Measurements from ENCODE around the gene HBG1. TPM values are rescaled to one million over a fixed set of nuclear protein-coding genes. Genes with fewer than 3 reads are reported as not detected.

HBG1 gene
- total RNA-seq, 2 donors from 2014 or later, result not detected

DNA sequence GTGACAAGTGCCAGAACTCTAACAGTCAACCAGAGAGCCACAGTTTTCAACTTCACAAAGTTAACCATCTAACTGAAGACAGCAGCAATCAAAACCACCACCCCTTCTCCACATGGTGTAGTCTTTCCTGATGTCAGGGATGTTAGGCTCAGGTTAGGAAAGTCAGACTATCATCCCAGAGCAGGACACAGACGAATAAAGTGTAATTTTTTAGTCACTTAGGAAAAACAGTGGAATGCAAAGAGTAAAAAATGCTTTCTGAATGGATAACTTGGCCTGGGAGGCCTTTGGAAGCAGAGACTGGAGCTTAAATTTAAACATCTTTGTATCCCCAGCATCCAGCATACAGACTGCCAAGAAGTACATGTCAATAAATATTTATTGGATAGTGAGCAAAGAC is 36.7 kb upstream of the HBG1 start:
- no peak for ATAC-seq (ENCODE audit: insufficient number of reproducible peaks, low FRiP score, low read depth)
- no peaks in the 10 kb centered on the region for H3K36me3 ChIP-seq
- H3K9me3 ChIP-seq, result no peaks in the 10 kb centered on the region

GRCh38 chr11:5285703-5286340 is 36.2 kb upstream of the HBG1 start:
- TF ChIP-seq CTCF (IDR thresholded peaks at IDR 0.05), result no peak
- Histone ChIP-seq H3K27ac (no peak overlapping the region), H3K4me1 (ENCODE audit: control insufficient read depth in 1 of 2, low read depth in 2 of 2) (no peaks in the 10 kb centered on the region), H3K36me3 (no peaks in the 10 kb centered on the region), H3K4me3 (no peak overlapping the region), H3K9me3 (no peaks in the 10 kb centered on the region), H3K27me3 (replicated peaks; ENCODE audit: insufficient read depth) (no peaks in the 10 kb centered on the region)
- no peak for DNase-seq (ENCODE audit: low spot score)
- ATAC-seq (ENCODE audit: insufficient number of reproducible peaks, low FRiP score, low read depth), result no peak

More for the DNA sequence above, 36.7 kb upstream of the HBG1 start:
- no peaks in the 10 kb centered on the region for H3K27me3 ChIP-seq (replicated peaks; ENCODE audit: insufficient read depth)
- H3K4me3 ChIP-seq, result no peak overlapping the region
- DNase-seq (ENCODE audit: low spot score), result no peak
- H3K27ac ChIP-seq, result no peak overlapping the region
- no peak for TF ChIP-seq CTCF (IDR thresholded peaks at IDR 0.05)
- H3K4me1 ChIP-seq (ENCODE audit: control insufficient read depth in 1 of 2, low read depth in 2 of 2), result no peaks in the 10 kb centered on the region

DNA sequence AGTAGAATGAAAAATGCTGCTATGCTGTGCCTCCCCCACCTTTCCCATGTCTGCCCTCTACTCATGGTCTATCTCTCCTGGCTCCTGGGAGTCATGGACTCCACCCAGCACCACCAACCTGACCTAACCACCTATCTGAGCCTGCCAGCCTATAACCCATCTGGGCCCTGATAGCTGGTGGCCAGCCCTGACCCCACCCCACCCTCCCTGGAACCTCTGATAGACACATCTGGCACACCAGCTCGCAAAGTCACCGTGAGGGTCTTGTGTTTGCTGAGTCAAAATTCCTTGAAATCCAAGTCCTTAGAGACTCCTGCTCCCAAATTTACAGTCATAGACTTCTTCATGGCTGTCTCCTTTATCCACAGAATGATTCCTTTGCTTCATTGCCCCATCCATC is 35.0 kb upstream of the HBG1 start:
- ATAC-seq (ENCODE audit: insufficient number of reproducible peaks, low FRiP score, low read depth) (no peak), DNase-seq (ENCODE audit: low spot score) (no peak)

DNA sequence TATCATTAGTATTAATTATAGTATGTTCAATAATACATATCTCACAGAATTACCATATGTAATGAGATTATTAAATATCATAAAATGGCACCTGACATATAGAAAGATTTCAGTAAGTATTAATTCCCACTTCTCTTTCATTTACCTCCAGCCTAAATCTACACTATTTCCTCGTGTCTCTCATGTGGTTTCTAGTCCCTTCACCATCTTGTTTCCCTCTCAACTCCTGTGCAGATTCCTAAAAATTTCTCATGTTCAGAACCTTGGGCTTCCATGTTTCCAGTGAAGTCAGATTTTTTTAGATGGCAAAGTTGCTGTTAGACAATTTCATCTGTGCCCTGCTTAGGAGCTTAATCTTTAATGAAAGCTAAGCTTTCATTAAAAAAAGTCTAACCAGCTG is 34.2 kb upstream of the HBG1 start:
- no peak for TF ChIP-seq CTCF (IDR thresholded peaks at IDR 0.05)
- Histone ChIP-seq H3K36me3 (no peaks in the 10 kb centered on the region), H3K9me3 (no peaks in the 10 kb centered on the region), H3K27ac (no peak overlapping the region), H3K4me1 (ENCODE audit: control insufficient read depth in 1 of 2, low read depth in 2 of 2) (no peaks in the 10 kb centered on the region), H3K27me3 (replicated peaks; ENCODE audit: insufficient read depth) (no peaks in the 10 kb centered on the region), H3K4me3 (no peak overlapping the region)
- no peak for ATAC-seq (ENCODE audit: insufficient number of reproducible peaks, low FRiP score, low read depth)
- no peak for DNase-seq (ENCODE audit: low spot score)

More for the DNA sequence above, 35.0 kb upstream of the HBG1 start:
- Histone ChIP-seq H3K4me3 (no peak overlapping the region), H3K36me3 (no peaks in the 10 kb centered on the region), H3K9me3 (no peaks in the 10 kb centered on the region), H3K4me1 (ENCODE audit: control insufficient read depth in 1 of 2, low read depth in 2 of 2) (no peaks in the 10 kb centered on the region), H3K27ac (no peak overlapping the region), H3K27me3 (replicated peaks; ENCODE audit: insufficient read depth) (no peaks in the 10 kb centered on the region)
- TF ChIP-seq CTCF (IDR thresholded peaks at IDR 0.05), result no peak

GRCh38 chr11:5283086-5283485 is 33.4 kb upstream of the HBG1 start:
- Histone ChIP-seq H3K4me1 (ENCODE audit: control insufficient read depth in 1 of 2, low read depth in 2 of 2) (no peaks in the 10 kb centered on the region), H3K27ac (no peak overlapping the region), H3K36me3 (no peaks in the 10 kb centered on the region), H3K27me3 (replicated peaks; ENCODE audit: insufficient read depth) (no peaks in the 10 kb centered on the region), H3K9me3 (no peaks in the 10 kb centered on the region), H3K4me3 (no peak overlapping the region)
- TF ChIP-seq CTCF (IDR thresholded peaks at IDR 0.05), result no peak
- ATAC-seq (ENCODE audit: insufficient number of reproducible peaks, low FRiP score, low read depth) (no peak), DNase-seq (ENCODE audit: low spot score) (no peak)
